HL-60 (cell line): ENCODE measurements around the gene ESPNL.

ENCODE experiments used
- GABPA ChIP-seq: IDR thresholded peaks from 2 replicates; pipeline ENCODE4 v1.6.1; 2012; ENCODE audit warnings: low read depth
- POLR2AphosphoS5 ChIP-seq: IDR thresholded peaks from 2 replicates; pipeline ENCODE4 v1.6.1; 2012; ENCODE audit warnings: low read depth
- REST ChIP-seq: IDR thresholded peaks from 2 replicates; pipeline ENCODE4 v1.6.1; 2012; ENCODE audit warnings: low read depth; ENCODE audit not compliant: insufficient replicate concordance
- TF ChIP-seq, protein P1 (sequence below): IDR thresholded peaks from one replicate; pipeline ENCODE4 v1.5.1; 2011; ENCODE audit warnings: low read length, control low read depth, inconsistent platforms; ENCODE audit not compliant: insufficient read depth

DNA sequence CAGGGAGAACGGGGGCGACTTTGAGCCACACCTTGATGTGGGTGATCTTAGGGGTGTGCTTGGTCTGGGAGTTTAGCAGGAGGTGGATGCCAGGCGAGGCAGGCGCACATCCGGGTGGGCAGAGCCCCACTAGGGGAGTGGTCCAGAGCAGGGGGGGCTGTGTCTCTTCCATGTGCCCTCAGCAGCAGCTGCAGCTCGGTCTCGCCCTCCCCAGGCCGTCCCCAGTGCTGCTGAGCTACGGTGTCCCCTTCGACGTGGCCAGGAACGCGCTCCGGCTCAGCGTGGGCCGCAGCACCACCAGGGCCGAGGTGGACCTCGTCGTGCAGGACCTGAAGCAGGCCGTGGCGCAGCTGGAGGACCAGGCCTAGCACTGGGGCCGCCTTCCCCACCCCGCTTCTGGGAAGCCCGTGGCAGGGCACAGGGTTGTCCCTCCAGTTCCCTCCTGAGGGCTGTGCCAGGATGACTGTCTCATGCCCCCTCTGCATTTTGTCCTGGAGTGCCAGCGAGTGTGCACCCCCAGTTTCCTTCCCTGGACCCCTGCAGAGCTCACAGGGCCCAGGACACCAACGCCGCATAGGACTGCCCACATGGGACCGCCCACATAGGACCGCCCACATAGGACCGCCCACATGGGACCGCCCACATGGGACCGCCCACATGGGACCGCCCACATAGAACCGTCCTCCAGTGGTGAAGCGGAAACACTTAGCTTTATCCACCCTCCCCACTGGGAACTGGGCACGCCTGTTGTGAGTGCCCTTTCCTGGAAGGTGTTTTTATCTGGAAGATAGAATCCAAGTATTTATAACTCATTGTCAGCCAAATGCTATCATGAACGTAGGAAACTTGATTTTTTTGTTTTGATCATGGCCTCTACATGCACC, 1.9 kb upstream of the ESPNL start:
- TF ChIP-seq, protein P1, sequence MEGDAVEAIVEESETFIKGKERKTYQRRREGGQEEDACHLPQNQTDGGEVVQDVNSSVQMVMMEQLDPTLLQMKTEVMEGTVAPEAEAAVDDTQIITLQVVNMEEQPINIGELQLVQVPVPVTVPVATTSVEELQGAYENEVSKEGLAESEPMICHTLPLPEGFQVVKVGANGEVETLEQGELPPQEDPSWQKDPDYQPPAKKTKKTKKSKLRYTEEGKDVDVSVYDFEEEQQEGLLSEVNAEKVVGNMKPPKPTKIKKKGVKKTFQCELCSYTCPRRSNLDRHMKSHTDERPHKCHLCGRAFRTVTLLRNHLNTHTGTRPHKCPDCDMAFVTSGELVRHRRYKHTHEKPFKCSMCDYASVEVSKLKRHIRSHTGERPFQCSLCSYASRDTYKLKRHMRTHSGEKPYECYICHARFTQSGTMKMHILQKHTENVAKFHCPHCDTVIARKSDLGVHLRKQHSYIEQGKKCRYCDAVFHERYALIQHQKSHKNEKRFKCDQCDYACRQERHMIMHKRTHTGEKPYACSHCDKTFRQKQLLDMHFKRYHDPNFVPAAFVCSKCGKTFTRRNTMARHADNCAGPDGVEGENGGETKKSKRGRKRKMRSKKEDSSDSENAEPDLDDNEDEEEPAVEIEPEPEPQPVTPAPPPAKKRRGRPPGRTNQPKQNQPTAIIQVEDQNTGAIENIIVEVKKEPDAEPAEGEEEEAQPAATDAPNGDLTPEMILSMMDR: no peak
- TF ChIP-seq POLR2AphosphoS5 (no peak), GABPA (no peak), REST (no peak)
